ENCODE results near the gene PLEKHH3.
"Not testable (repeated sequence)": the region's sequence is repeated elsewhere in the genome, so short reads cannot be mapped to it uniquely, and the experiment has no call there.

Gene PLEKHH3

DNA sequence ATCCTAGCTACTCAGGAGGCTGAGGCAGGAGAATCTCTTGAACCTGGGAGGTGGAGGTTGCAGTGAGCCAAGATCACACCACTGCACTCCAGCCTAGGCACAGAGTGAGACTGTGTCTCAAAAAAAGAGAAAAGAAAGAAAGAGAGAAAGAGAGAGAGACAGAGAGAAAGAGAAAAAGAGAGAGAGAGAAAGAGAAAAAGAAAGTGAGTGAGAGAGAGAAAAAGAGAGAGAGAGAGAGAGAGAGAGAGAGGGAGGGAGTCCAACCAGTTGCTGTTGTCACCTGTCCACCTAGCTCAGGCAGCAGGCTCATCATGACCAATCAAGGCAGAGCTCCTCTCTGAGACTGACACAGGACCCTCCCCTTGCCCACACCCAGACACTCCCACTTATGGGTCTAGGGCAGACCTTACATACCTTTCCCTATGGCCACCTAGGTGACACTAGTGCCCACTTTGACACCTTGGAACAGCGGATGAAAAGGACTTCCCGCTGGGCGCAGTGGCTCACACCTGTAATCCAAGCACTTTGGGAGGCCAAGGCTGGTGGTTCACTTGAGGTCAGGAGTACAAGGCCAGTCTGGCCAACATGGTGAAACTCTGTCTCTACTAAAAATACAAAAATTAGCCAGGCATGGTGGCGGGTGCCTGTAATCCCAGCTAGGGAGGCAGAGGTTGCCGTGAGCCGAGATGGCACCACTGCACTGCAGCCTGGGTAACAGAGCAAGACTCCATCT is 49.6 kb downstream of the PLEKHH3 start:
- DNase-seq = peak; percentile 61

DNA sequence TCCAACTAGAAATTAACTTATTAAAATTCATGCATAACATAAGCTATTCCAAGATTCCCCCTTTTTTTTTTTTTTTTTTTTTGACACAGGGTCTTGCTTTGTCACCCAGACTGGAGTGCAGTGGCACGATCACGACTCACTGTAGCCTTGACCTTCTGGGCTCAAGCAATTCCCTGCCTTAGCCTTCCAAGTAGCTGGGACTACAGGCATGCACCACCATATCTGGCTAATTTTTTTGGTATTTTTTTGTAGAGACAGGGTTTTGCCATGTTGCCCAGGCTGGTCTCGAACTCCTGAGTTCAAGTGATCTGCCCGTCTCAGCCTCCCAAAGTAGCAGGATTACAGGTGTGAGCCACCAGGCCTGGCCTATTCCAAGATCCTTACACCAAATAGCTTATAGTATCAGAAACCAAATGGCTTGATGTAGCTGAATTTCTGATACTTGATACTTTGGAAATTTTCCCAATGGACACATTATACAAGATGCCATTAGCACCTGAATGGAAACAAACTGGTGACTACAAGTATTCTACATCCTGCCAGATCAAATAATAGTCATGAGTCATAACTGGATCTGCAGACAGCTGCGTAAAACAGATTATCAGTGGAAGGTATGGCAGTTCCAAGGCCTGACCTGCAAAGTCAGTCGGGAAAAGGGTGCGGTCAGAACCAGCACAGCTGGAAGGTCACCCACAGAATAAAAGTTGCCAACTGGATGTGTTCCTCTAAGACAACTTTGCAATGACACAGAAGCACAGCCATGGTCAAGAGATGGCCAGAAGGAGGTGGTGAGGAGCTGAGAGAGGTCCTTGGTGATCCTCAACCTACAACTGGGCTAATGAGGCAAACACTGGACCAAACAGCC is 52.8 kb downstream of the PLEKHH3 start:
- DNase-seq = peak; percentile 97

DNA sequence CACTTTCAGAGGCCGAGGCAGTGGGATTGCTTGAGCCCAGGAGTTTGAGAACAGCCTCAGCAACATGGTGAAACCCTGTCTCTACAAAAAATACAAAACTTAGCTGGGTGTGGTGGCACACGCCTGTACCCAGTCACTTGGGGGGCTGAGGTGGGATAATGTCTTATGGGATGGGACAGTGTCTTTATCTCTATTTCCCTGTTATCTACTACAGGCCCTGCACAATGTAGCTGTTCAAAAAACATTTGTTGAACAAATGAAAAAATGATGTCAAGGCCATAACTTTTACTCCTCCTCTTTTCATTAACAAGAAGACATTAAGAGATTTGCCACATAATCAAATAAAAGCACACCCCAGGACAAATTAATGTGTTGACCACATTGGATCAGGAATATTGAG is 53.5 kb downstream of the PLEKHH3 start:
- peak; percentile 89 for DNase-seq

DNA sequence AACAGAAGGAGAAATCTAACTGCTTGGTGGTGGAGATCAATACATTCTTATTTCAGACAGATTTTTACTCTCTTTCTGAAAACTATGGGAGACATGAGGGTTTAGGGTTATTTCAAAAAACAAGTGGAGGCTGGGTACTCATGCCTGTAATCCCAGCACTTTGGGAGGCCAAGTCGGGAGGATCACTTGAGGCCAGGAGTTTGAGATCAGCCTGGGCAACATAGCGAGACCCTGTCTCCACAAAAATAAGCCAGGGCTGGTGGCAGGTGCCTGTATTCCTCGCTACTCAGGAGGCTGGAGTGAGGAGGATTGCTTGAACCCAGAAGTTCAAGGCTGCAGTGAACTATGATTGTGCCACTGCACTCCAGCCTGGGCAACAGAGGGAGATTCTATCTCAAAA is 54.8 kb downstream of the PLEKHH3 start:
- DNase-seq = not testable (repeated sequence)

DNA sequence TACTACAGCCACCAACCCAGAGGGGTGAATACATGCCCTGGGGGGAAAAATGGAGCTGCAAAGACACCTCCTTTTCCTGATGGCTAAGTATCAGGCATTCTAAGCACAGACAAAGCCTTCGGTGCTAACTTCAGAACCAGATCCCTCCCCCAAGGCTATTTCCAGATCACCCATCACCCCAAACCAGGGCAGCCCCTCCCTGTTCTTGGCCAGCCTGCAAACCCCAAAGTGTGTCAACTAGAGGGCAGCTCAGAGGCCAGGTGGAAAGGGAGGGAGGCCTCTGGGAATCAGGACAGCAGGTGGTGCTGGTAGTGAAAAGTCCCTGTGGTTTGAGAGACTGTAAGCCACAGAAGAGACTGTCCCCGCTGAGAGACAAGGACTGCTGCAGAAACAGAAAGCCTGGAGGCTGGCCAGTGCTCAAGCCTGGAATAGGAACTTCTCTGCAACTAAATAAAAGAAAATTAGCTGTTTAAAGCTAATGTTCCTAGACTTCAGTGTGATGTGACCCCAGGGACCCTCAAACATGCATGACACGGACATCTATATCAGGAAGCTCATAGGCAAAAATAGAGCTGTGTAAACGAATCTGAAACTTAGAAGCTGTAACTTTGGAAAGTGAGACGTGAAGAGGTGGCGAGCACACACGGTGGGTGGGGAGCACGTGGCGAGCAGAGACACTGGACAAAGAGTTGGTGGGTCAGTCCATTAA is 58.2 kb downstream of the PLEKHH3 start:
- DNase-seq = peak; percentile 88

DNA sequence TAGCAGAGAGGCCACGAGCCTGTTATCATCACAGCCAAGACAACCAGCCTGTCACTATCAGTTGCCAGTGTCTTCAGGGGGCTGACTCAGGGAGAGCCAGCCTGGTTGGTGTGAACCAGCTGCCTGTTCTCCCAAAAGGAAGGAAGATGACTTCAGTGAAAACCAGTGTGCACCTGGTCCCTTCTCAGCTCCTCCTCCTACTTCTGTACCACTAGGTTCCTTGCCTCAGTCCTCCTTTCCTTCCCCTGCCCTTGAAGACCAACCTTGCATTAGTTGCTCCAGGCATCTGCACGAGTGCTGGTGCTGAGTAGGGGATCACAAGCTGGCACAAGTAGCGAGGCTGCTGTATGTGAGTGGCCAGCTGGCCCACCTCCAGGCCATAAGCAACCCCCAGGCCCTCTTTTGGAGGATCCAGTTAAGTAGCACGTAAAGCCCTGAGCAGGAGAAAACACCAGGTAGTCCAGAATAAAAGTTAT is 58.8 kb downstream of the PLEKHH3 start:
- peak; percentile 95 for DNase-seq

All from hematopoietic multipotent progenitor cell treated with erythropoietin and hydrocortisone succinate and interleukin-3 and kit ligand, for 8 days (in vitro differentiated cells).